ENCODE results near the gene HOXB1. TPM values are rescaled to one million over a fixed set of nuclear protein-coding genes. Genes with fewer than 3 reads are reported as not detected.

Gene HOXB1
- polyA plus RNA-seq (2012; rRNA removed): not detected in 2 replicates
- polyA plus RNA-seq (2012; cell fraction: cytosol; rRNA removed): not detected in 2 replicates
- polyA plus RNA-seq (2012; cell fraction: nucleus; rRNA removed): not detected in 2 replicates

DNA sequence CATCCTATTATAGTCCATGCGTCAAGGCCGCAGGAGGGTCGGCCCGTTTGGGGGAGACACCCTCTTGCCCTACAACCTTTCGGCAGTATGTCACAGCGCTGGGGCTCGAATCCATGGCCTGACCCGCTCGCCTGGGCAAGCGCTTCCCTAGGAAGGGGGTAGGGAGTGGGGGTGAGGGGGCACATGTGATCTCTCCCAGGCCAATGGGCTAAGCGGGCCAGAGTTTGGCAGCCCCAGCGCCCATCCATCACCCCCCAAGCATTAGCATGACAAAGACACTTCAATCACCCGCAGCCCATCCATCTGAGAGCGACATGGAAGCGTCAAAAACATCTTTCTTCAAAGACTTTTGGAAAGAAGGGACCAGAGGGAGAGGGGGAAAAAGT, at the start of gene HOXB1:
Gene HOXB1 (minus strand): TSS at position 125 of the 386 bp plus-strand sequence. CDS start 107 bp downstream, at position 18.
- DNase-seq: no peak
- ChIA-PET POLR2A (no interaction called here), CTCF (interaction anchor here (0.6 to 1.1 kb wide), 3 partner anchors 9 to 63 kb away, joined by 3 read pairs; partner anchors contain the start of gene HOXB5)
- H2AFZ ChIP-seq (ENCODE audit: low read depth): no peak within 1 kb of the TSS
- no peaks in the 10 kb centered on the region for H3K9me2 ChIP-seq
- H3K9ac ChIP-seq: no peak within 1 kb of the TSS
- H3K9me3 ChIP-seq: no peaks in the 10 kb centered on the region
- H3K27ac ChIP-seq (ENCODE audit: low read depth in 2 of 2, low read length in 1 of 2): no peak within 1 kb of the TSS
- no peaks in the 10 kb centered on the region for H3K4me1 ChIP-seq (ENCODE audit: control insufficient read depth in 1 of 2, insufficient read depth in 2 of 2, low read depth in 1 of 2, low read length in 1 of 2)
- no peaks in the 10 kb centered on the region for H3K36me3 ChIP-seq (replicated peaks in 1 of 2; ENCODE audit: control insufficient read depth in 1 of 2, insufficient read depth in 2 of 2, low read length in 1 of 2)
- TF ChIP-seq TAF1 (IDR thresholded peaks at IDR 0.05; ENCODE audit: borderline replicate concordance, low read depth, low read length): no peak
- TF ChIP-seq, protein P1, sequence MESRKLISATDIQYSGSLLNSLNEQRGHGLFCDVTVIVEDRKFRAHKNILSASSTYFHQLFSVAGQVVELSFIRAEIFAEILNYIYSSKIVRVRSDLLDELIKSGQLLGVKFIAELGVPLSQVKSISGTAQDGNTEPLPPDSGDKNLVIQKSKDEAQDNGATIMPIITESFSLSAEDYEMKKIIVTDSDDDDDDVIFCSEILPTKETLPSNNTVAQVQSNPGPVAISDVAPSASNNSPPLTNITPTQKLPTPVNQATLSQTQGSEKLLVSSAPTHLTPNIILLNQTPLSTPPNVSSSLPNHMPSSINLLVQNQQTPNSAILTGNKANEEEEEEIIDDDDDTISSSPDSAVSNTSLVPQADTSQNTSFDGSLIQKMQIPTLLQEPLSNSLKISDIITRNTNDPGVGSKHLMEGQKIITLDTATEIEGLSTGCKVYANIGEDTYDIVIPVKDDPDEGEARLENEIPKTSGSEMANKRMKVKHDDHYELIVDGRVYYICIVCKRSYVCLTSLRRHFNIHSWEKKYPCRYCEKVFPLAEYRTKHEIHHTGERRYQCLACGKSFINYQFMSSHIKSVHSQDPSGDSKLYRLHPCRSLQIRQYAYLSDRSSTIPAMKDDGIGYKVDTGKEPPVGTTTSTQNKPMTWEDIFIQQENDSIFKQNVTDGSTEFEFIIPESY (IDR thresholded peaks at IDR 0.05; ENCODE audit: borderline replicate concordance, low read depth): no peak
- TF ChIP-seq JUND (IDR thresholded peaks at IDR 0.05): no peak
- TF ChIP-seq FOXJ3 (CRISPR knock-in tag; IDR thresholded peaks at IDR 0.05): no peak
- no peak for TF ChIP-seq RAD21 (IDR thresholded peaks at IDR 0.05; ENCODE audit: low read length)
- no peak for TF ChIP-seq TCF12 (IDR thresholded peaks at IDR 0.05)
- TF ChIP-seq FOXM1 (IDR thresholded peaks at IDR 0.05; ENCODE audit: low read depth): no peak
- no peak for TF ChIP-seq RFX5 (IDR thresholded peaks at IDR 0.05; ENCODE audit: low read length)
- no peak for TF ChIP-seq EP300 (IDR thresholded peaks at IDR 0.05; ENCODE audit: borderline replicate concordance in 1 of 2, low read depth in 1 of 2, low read length in 1 of 2)
- TF ChIP-seq PBX3 (IDR thresholded peaks at IDR 0.05): no peak
- no peak for TF ChIP-seq USF1 (IDR thresholded peaks at IDR 0.05; ENCODE audit: borderline replicate concordance, low read depth)
- TF ChIP-seq RXRA (IDR thresholded peaks at IDR 0.05; ENCODE audit: borderline replicate concordance, low read depth): no peak
- TF ChIP-seq, protein P2, sequence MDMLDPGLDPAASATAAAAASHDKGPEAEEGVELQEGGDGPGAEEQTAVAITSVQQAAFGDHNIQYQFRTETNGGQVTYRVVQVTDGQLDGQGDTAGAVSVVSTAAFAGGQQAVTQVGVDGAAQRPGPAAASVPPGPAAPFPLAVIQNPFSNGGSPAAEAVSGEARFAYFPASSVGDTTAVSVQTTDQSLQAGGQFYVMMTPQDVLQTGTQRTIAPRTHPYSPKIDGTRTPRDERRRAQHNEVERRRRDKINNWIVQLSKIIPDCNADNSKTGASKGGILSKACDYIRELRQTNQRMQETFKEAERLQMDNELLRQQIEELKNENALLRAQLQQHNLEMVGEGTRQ (IDR thresholded peaks at IDR 0.05; ENCODE audit: borderline replicate concordance, low read depth, low read length): no peak
- TF ChIP-seq GABPA (IDR thresholded peaks at IDR 0.05; ENCODE audit: low read depth): no peak
- no peak for TF ChIP-seq CHD2 (IDR thresholded peaks at IDR 0.05; ENCODE audit: low read length, partially characterized antibody)
- no peaks in the 10 kb centered on the region for H3K79me2 ChIP-seq (ENCODE audit: insufficient read depth)
- H3K4me3 ChIP-seq (ENCODE audit: low read depth in 2 of 2, low read length in 1 of 2): no peak within 1 kb of the TSS
- H4K20me1 ChIP-seq (ENCODE audit: insufficient read depth): no peaks in the 10 kb centered on the region
- H3K4me2 ChIP-seq: no peak within 1 kb of the TSS
- 27% methylated on average over 15 of the region's 15 CpGs for WGBS (ENCODE audit: low lambda C conversion rate)
- H3F3A ChIP-seq (replicated peaks; ENCODE audit: insufficient read depth): no peaks in the 10 kb centered on the region
- peaks cover 97% of the 10 kb centered on the region for H3K27me3 ChIP-seq (ENCODE audit: insufficient read depth)

All from SK-N-SH (cell line).